PC-9 (cell line): ENCODE measurements around the gene CTNNA3.

Experiments
- EZH2 ChIP-seq: fragments of 200-600 bp; sonication (generic); IDR thresholded peaks from 2 replicates; pipeline ENCODE4 v1.8.0; 2017; ENCODE audit warnings: antibody characterized with exemption, low read depth
- TF ChIP-seq, protein P1 (sequence below): fragments of 200-600 bp; sonication (generic); conservative IDR thresholded peaks from 2 replicates; pipeline ENCODE4 v1.6.1; 2017; ENCODE audit warnings: mixed run types, antibody characterized with exemption, mild to moderate bottlenecking, moderate library complexity

DNA sequence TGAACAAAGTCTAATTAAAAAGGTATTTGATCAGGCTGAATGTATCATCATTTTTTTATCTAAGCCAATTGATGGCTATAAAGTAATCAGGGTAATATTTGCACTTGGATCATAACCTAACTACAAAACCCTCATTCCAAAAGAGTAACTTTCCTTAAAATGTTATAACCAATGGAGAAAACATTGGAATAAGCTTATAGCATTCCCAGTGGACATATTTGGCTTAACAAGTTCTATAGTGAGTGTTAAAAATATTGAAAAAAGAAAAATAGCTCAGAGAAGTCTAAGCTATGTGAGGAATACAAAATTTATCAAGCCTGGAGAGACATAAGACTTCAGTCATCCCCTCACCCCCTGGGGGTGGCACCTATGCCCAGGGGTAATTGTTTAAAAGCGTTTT lies 411.4 kb downstream of the CTNNA3 start:
- TF ChIP-seq, protein P1, sequence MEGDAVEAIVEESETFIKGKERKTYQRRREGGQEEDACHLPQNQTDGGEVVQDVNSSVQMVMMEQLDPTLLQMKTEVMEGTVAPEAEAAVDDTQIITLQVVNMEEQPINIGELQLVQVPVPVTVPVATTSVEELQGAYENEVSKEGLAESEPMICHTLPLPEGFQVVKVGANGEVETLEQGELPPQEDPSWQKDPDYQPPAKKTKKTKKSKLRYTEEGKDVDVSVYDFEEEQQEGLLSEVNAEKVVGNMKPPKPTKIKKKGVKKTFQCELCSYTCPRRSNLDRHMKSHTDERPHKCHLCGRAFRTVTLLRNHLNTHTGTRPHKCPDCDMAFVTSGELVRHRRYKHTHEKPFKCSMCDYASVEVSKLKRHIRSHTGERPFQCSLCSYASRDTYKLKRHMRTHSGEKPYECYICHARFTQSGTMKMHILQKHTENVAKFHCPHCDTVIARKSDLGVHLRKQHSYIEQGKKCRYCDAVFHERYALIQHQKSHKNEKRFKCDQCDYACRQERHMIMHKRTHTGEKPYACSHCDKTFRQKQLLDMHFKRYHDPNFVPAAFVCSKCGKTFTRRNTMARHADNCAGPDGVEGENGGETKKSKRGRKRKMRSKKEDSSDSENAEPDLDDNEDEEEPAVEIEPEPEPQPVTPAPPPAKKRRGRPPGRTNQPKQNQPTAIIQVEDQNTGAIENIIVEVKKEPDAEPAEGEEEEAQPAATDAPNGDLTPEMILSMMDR = no peak
- TF ChIP-seq EZH2 = no peak
